Dedifferentiated amniotic fluid mesenchymal stem cell (primary cell): Measurements from ENCODE around the gene MTHFSD.

Experiments
- DNase-seq: peaks from one replicate; pipeline ENCODE4 v3.0.0-alpha.2; 2016; ENCODE audit errors: extremely low spot score

Gene MTHFSD

DNA sequence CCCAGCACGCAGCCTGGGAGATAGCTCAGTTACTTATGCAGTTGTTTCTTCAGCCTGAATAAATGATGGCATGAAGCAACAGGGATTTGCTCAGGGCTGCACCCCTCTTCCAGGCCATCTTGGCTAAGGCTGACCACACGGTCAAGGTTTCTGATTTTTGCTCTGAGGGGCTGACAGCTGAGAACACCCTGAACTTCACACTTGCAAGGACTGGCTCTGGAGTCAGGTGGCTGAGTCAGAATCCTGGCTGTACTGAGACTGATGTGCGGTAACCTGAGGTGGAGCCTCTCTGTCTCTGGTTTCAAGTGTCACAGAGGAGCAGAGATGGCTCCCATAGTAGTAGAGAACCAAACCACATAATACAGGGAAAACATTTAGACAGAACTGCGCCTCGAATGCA lies 4.8 kb downstream of the MTHFSD start:
- DNase-seq = no peak

DNA sequence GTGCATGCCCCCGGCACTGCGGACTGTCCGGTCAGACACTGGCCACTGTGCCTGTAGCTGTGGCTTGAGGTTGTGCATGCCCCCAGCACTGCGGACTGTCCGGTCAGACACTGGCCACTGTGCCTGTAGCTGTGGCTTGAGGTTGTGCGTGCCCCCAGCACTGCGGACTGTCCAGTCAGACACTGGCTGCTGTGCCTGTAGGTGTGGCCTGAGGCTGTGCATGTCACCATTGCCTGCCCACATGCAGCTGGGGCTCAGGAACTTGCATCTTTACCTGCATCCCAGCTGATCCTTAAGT lies 5.2 kb downstream of the MTHFSD start:
- DNase-seq = no peak

DNA sequence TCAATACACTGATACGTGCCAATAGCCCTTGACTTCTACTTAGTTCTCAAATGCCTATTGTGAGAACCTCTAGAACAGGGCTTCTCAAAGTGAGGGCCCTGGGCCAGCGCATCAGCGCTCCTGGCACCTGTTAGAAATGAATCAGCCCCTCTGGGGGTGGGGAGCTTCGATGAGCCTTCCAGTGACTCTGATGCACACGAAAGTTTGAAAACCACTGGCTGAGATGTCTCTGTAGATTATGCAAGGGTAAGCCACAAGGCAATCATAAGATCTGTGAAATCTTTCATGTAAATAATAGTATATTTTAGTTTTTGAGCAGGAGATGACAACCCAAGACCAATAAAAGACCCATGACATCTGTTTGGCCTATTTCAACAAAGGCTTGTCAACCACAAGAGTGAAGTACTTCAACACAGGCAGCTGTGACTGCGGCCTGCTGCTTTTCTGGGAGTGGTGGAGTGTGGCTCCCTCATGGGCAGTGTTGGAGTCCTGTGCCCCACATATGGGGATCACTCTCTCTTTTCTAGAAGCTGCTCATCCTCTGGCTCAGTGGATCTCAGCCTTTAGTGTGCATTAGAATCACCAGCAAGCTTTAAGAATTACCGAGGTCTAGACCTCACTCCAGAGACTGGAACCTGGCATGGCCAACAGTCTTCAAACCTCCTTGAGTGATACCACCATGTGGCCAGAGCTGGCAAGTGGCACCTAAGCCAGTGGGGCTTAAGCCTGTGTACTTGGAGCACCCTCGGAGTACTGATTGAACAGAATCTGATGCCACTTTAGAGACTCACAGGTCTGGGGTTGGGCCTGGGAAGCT lies 5.8 kb downstream of the MTHFSD start:
- no peak for DNase-seq

DNA sequence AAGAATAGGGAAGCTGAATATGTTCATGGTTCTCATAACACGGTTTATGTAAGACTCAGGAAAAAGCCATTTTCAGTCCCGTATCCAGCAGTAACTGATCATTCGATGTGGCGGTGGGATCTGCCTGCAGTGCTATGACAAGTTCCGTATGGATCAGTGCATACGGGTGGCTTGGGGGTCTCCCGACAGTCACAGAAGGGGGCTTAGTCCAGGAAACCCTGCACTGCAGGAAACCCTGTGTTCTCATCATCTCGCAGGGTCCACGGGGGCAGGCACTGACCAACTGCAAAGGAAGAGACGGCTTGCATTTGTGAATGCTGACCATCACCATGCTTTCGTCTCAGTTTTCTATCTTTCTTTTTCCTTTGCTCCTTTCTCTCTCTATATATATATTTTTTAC lies 7.7 kb downstream of the MTHFSD start:
- DNase-seq = no peak

DNA sequence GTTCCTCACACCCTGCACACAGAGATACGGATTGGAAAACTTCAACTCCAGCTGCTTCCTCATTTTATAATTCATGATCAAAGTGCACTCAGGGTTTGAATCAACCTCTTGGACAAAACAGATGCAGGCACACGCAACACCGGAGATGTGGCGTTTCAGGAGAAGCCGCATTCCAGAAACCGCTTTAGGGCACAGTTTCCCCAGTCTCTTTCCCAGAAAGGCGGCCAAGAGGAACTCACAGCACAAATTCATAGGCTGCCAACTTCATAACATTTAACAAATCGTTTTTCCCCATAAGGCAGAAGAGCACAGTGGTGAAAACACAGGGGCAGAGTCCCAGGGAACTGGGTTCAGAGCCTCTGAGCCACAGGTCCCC lies 8.4 kb downstream of the MTHFSD start:
- no peak for DNase-seq

DNA sequence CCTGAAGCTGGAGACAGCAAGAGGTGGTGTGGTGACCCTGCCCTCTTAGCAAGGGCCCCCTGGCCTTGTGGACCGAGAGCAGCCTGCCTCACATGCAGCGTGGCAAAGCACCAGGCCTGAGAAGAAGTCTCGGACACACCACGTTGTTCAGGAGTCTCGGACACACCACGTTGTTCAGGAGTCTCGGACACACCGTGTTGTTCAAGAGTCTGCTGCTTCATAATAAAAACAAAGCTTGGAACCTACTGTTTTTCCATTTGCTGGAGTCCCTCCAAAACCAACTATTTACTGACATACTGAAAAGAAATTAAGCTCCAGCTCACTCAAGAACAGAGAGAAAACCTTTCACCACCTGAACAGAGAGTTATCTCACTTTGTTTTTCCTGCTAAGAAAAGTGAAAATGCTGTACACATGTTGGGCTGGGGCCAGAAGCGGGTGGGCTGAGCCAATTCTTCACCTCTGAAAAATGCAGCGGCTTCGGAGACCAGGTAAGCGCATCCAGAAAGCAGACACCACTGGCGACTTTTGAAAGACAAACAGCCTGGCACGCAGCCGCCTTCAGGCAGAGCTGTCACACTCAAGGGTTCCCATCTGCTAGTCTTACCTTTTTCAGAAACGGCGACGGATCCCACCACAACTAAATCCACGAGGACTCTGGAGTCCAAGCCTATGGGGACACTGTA lies 8.9 kb downstream of the MTHFSD start:
- DNase-seq = no peak

DNA sequence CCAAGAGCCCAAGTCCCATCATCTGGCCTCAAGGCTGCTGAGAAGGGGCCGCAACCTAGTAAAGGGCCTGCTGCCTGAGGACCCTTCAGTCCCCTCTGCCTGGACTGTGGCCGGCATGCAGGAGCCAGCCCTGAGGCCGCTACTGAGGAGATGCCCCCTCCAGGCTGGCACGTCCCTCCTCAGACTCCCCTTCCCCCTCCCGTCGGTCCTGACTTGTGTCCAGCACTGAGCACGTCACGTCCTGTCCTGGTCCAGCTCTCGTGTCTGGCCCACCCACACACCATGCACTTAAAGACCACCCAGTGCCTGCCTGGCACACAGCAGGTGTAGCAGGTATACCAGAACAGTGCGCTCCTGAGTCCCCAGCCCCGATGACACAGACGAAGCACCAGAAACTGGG lies 9.6 kb downstream of the MTHFSD start:
- no peak for DNase-seq

DNA sequence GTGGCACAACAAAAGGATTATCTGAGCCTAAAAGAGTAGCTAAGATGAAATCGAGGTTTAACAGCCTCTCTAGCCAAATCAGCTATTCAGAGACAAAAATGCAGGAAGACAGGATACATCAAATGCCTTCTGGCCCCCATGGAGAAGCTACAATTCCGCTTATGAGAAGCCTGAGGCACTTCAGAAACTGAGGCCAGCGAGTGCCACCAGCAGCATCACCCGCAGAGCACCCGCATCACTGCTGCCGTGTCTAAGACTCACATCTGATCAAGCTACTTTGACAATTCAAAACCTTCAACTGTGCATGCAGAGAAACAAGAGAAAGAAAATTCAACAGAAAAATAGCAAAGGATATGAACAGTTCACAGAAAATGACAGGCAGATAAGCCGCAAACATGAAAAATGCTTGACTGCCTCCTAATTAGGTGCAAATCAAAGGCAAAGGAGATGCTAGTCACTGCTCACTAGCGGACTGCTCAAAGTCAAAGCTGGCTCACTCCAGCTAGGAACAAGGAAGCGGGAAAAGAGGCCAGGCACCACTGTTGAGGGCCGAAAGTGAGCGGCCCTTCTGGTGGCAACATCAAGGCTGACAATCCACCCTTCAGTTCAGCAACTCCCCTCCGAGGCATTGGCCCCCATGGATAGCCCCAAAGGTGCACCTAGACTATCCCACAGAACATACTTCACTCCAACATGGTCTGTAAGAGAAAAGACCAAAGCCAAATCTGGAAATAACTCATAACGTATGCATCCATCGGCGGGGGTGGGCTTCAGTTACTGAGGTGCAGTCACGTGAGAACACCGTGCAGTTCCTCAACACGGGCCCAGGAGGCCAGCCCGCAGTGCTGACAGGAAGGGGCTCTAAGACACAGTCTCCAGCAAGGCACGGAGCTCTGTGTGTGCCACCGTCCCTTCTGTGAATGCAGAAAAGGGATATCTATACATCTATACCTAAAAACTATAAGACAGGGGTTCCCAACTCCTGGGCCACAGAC lies 12.0 kb downstream of the MTHFSD start:
- no peak for DNase-seq

DNA sequence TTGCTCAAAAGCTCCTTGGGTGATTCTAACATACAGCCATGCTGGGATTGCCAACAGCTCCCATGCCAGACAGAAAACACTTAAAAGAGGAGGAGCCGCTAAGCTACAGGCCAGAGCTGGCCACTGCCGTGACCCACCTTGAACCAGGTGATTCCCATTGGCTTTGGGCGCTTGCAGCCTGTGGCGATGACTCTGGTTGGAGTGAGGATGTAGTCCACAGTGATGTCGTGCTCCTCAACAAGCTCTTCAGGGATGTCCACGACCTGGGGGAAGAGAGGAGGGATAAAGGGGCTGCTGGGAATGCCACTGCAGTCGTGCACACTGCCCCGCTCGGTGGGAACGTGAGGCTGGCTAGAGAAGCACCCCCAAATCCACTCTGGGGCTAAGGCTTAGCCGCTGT lies 13.5 kb downstream of the MTHFSD start:
- no peak for DNase-seq

DNA sequence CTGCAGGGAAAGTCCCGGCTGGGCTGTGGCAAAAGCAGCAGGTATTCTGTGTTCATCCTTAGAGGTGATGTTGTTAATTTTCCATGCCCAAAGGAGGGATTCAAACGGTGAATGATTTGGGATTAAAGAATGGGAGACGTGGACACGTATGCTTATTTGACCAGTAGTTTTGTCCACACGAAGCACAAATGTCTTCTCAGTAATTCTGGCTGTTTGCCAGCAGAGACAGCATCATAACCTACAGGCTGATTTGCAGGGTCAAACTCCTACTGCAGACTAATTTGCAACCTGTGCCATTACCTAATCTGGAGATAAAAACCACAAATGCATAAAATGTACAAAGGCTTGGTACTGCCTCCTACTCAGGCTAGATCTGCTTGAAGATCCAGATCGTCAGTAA lies 14.1 kb downstream of the MTHFSD start:
- no peak for DNase-seq

DNA sequence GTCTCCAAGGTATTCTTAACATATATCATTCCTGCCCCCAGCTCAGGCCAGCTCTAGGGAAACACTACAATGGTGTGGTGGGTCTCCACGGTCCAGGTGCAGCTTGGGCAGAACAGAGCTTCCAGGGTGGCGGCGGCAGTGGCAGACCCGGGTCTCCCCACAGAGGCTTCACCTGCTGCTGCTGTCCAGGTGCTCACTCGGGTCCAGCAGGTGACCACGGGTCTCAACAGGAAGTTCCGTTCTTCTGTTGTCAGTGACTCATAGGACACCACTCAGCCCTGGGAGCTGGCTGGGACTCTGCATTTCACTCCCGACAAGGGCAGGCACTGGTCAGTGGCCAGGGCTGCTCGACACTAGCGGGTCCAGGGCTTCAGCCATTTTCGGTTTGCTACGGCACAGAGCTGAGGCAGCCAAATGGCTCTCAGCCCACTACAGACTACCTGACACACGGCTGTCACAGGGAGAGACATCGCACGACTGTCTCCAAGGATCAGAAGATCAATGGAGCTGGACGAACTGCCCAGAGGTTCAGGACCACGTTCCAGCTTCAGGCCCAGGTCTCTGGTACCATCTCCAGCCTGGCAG lies 16.7 kb downstream of the MTHFSD start:
- DNase-seq = no peak

DNA sequence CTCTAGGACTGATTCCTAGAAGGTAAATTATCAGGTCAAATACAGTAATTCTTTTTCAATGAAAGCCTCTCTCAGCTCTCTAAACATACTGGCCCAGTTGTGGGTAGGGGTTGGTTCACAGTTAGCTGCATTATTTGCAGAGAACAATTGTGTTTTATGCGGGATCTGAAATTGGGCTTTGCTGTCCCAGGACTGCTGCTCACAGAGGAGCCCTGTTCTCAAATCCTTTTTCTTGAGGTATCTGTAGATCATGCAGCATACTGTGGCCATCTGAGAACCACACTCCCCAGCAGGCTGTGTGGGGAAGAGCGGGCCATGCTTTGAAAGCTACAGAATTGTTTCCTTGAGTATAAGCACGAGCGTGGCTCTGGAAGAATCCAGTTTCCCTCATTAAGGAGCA lies 17.5 kb downstream of the MTHFSD start:
- no peak for DNase-seq

DNA sequence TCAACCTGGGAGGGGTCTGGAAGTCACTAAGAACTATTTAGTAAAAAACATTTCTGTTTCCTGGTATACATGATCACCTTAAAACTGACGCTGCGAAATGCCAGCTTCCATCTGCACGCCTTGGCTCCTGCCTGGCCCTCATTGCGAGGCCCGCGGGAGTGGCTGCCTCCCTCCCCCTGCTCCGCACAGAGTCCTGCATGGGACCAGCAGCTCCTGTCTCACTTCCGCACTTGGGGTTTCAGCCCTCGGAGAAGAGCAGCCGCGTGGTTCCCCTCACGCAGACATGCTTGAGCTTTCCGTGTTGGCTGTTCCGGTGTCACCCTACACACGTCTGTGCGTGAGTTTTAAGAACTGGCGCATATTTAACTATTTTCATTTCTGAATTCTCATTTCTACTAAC lies 18.4 kb downstream of the MTHFSD start:
- no peak for DNase-seq

DNA sequence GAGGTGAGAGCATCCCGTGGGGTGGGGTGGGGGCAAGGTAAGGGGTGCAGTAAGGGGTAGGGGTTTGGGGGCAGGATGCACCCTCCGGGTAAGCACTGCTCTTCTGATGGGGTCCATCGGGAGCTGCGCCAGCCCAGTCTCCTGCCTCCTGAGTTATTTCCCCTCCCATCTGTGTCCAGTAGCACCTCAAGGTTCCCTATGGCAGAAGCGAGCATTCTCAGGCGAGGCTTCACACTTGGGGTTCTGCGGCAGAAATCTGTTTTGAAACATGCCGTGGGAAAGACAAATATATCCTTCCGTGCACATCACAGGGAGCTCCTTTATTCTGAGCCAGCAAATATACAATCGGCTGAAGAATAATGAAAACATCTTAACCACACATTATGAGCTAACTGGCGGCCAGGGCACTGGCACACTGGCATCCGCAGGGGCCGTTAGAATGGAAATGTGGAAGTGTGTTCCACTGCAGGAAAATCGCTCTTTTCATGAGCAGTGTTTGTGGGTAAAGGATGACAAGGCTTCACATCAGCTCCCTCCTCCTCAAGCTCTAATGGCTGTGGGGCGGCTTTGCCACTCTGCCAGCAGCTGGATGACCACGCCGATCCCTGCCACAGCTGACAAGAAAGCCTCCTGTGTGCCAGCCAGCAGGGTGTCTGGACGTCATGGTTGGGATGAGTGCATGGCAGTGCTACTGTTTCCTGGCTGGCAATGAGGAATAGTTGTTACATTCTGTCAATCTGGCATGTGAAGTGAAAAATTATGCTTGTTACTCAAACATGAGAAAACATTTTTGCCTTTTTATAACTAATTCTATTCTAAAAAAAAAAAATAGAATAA lies 20.0 kb downstream of the MTHFSD start:
- no peak for DNase-seq

DNA sequence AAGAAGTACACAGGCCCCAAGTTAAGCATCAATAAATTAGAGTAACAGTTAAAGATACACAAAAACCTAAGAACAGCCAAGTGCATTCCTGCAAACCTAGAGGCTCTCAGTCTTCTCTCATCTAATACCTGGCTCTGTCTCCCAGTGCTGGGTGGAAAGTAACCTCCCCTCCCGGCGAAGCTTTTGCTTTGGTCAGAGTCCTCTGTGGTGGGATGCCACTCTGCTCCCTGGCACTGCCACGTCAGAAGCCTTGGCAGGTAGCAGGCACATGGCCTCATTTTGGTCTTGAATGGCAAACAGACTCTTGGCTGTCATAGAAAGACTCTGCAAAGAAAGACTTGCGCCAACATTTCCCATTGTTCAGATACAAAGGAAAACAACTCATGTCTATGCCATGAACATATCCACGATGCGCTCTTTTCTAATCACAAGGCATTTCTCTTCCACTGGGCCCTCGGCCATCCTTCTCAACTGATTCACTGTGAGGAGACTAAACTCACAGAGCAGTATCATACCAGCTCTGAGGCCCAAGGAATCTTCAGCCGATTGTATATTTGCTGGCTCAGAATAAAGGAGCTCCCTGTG lies 21.2 kb downstream of the MTHFSD start:
- DNase-seq = no peak

DNA sequence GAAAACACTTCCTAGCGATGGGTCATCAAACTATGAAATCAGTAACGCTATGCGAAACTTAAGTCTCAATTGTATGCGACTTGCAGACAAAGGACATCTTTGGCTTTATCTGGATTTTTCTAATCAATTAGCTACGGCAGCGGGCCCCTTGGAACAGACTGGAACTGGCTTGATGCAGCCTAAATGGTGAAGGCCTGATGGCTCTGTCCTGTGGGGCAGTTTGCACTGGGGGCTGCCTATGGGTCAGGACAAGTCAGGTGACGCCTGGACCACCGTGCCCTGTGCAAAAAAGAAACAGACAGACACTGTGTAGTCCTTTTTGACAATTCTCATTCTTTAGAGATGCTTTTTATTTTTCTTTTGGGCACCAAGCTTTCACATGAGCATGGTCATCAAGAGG lies 22.0 kb downstream of the MTHFSD start:
- DNase-seq = no peak

DNA sequence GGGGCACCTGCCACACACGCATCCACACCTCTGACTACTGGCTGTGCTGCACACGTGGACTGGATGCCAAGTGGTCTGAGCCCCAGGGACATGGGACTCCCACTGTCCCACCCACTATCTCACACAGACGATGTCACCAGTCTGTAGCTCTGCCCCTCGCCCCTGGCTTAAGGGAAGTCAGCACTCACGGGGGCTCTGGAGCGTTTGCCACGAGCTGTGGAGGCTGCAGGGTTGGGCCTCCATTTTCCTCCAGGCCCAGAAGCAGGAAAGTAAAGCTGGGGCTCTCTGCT lies 22.6 kb downstream of the MTHFSD start:
- no peak for DNase-seq

DNA sequence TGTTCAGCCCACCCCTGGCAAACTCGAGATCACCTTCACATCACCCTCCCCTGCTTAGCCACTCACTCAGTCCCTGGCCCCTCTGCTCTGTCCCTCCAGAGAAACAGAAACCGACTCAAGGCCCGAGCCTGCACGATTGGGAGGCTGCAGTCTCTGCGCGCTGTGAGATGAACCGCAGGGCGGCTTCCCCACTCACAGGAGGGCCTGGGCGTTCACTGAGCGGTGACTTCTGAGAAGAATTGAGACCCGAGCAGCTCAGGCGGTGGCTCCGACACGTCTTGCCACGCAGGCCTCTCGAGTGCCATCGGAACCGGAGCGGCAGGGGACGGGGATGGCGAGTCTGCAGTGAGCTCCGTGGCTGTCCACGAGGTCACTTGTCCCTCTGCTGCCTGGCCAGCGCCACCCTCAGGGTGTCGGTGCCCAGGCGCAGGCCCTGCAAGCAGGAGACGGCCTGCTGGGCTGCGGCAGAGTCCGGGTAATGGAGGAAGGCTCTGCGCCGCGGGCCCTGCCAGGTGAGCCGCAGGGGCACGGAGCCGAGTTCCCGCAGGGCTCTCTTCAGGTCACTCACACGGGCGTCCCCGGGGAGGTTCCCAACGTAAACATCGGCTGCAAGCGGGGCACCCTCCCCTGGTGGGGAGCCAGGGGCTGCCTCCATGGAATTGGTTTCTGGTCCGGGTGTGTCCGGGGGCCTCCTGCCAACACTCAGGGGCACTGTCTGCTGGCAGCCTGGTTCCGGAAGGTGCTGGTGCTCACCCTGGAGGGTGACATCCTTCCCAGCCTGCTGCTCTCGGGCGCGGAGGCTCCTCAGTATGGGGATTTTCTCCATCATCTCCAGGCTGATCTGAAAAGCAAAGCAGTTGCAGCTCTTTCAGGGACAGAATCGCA lies 23.2 kb downstream of the MTHFSD start:
- no peak for DNase-seq

DNA sequence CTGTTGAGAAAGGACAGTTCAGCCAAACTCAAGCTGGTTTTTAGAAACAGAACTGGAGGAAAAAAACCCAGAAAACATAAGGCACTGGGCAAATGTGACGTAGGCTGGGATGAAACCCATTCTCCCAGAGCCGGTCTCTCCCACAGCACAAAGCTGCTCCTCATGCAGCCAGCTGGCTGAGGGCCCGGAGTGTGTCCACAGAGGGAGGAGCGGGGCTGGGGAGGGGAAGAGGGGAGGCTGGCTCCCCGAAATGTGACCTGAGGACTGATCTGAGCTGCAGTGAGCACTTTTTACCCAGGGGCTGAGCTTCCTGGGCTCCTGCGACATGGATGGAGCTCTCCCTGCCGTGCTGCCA lies 23.9 kb downstream of the MTHFSD start:
- DNase-seq = no peak
